ENCODE data around the gene PARL.

PARL gene

DNA sequence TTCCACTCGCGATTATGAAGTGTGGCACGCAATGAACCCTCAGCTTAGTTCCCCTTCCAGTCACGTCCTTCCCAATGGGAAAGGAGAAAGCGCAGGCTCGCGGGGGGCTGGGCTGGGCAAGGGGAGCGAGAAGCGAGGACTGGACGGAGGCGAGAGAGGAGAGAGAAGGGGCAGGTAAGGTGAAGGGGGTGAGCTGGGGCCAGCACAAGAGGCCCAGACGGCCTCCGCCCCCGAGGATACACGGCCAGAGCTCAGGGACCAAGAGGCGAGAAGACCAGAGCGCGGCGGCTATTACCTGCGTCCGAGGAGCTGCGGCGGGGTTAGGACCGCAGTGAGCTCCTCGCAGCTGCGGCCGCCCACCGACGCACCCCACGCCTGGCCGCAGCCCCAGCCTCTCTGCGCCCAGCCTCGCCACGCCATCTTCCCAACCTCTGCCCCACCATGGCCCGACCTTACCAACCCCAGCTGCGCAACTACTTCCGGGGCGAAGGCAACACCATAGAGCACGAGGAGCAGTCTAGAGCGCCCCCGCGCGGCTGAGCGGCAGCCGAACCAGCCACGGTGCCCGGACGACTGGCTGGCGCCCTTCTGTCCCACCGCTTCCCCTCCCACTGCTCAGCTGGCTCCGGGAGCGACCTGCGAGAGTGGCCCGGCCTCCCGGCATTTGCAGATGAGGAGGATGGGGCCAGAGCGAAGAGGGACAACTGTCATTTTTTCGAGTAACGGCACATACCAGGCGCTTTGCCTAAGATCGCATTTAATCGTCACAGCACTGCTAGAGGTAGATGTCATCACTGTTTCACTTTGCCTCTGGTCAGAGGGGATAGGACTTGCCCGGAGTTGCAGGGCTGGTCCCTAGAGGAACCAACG is at the start of gene PARL:
PARL (minus strand) TSS at position 454 of the 870 bp plus-strand sequence; CDS start at position 420, 34 bp downstream.
- H3K9ac ChIP-seq (ENCODE audit: low read length): peak within 1 kb of the TSS; percentile 82
- H3K9me3 ChIP-seq (ENCODE audit: control insufficient read depth, low read length): no peaks in the 10 kb centered on the region
- peaks cover 11% of the 10 kb centered on the region for H3K4me1 ChIP-seq (ENCODE audit: control insufficient read depth, insufficient read depth, low read length)
- peak within 1 kb of the TSS; percentile 89 for H3K4me3 ChIP-seq (ENCODE audit: low read length)
- no peaks in the 10 kb centered on the region for H3K36me3 ChIP-seq (ENCODE audit: control insufficient read depth, insufficient read depth, low read length)
- no peaks in the 10 kb centered on the region for H3K27me3 ChIP-seq (ENCODE audit: control insufficient read depth, insufficient read depth, low read length)

GRCh38 chr3:183933160-183933559 is 48.5 kb upstream of the PARL start:
- Histone ChIP-seq H3K27me3 (ENCODE audit: control insufficient read depth, insufficient read depth, low read length) (no peaks in the 10 kb centered on the region), H3K4me1 (ENCODE audit: control insufficient read depth, insufficient read depth, low read length) (peaks cover 37% of the 10 kb centered on the region), H3K9me3 (ENCODE audit: control insufficient read depth, low read length) (no peaks in the 10 kb centered on the region), H3K9ac (ENCODE audit: low read length) (no peak overlapping the region), H3K36me3 (ENCODE audit: control insufficient read depth, insufficient read depth, low read length) (peaks cover 14% of the 10 kb centered on the region), H3K4me3 (ENCODE audit: low read length) (no peak overlapping the region)

- peaks cover 8% of the 10 kb centered on the region for H3K36me3 ChIP-seq (ENCODE audit: control insufficient read depth, insufficient read depth, low read length)
Measured at GRCh38 chr3:183931881-183932280, 47.2 kb upstream of the PARL start.

GRCh38 chr3:183930086-183930485 is 45.4 kb upstream of the PARL start:
- H3K9ac ChIP-seq (ENCODE audit: low read length): peak overlapping the region; percentile 16
- peaks cover 43% of the 10 kb centered on the region for H3K4me1 ChIP-seq (ENCODE audit: control insufficient read depth, insufficient read depth, low read length)
- no peak overlapping the region for H3K4me3 ChIP-seq (ENCODE audit: low read length)
- peaks cover 4% of the 10 kb centered on the region for H3K36me3 ChIP-seq (ENCODE audit: control insufficient read depth, insufficient read depth, low read length)
- H3K9me3 ChIP-seq (ENCODE audit: control insufficient read depth, low read length): no peaks in the 10 kb centered on the region
- no peaks in the 10 kb centered on the region for H3K27me3 ChIP-seq (ENCODE audit: control insufficient read depth, insufficient read depth, low read length)

More at GRCh38 chr3:183931881-183932280, 47.2 kb upstream of the PARL start:
- no peaks in the 10 kb centered on the region for H3K27me3 ChIP-seq (ENCODE audit: control insufficient read depth, insufficient read depth, low read length)
- no peaks in the 10 kb centered on the region for H3K9me3 ChIP-seq (ENCODE audit: control insufficient read depth, low read length)
- H3K4me1 ChIP-seq (ENCODE audit: control insufficient read depth, insufficient read depth, low read length): peaks cover 37% of the 10 kb centered on the region
- no peak overlapping the region for H3K4me3 ChIP-seq (ENCODE audit: low read length)
- no peak overlapping the region for H3K9ac ChIP-seq (ENCODE audit: low read length)

DNA sequence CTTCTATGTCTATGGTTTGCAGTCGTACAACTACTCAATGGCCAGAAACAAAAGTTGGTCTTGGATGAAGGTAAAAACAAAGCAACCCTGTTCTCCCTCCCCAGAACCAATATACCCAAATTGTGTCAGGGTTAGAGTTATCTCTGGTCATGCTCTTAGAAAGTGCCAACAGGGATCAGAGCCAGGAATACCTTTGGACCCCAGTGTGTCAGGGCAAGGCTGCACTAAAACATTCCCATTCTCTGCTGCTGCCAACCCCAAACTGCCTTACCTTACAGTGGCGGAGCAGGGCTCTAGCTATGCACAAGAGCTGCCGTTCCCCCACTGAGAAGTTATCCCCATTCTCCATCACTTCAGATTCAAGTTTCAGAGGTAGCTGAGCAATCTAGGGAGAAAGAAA is 42.4 kb upstream of the PARL start:
- Histone ChIP-seq H3K36me3 (ENCODE audit: control insufficient read depth, insufficient read depth, low read length) (peaks cover 4% of the 10 kb centered on the region), H3K4me3 (ENCODE audit: low read length) (no peak overlapping the region), H3K9ac (ENCODE audit: low read length) (no peak overlapping the region), H3K4me1 (ENCODE audit: control insufficient read depth, insufficient read depth, low read length) (peaks cover 42% of the 10 kb centered on the region), H3K27me3 (ENCODE audit: control insufficient read depth, insufficient read depth, low read length) (no peaks in the 10 kb centered on the region), H3K9me3 (ENCODE audit: control insufficient read depth, low read length) (no peaks in the 10 kb centered on the region)

GRCh38 chr3:183924956-183925355 is 40.3 kb upstream of the PARL start:
- no peaks in the 10 kb centered on the region for H3K9me3 ChIP-seq (ENCODE audit: control insufficient read depth, low read length)
- peak overlapping the region; percentile 72 for H3K9ac ChIP-seq (ENCODE audit: low read length)
- H3K27me3 ChIP-seq (ENCODE audit: control insufficient read depth, insufficient read depth, low read length): no peaks in the 10 kb centered on the region
- peaks cover 12% of the 10 kb centered on the region for H3K36me3 ChIP-seq (ENCODE audit: control insufficient read depth, insufficient read depth, low read length)
- H3K4me1 ChIP-seq (ENCODE audit: control insufficient read depth, insufficient read depth, low read length): peaks cover 33% of the 10 kb centered on the region
- H3K4me3 ChIP-seq (ENCODE audit: low read length): no peak overlapping the region

DNA sequence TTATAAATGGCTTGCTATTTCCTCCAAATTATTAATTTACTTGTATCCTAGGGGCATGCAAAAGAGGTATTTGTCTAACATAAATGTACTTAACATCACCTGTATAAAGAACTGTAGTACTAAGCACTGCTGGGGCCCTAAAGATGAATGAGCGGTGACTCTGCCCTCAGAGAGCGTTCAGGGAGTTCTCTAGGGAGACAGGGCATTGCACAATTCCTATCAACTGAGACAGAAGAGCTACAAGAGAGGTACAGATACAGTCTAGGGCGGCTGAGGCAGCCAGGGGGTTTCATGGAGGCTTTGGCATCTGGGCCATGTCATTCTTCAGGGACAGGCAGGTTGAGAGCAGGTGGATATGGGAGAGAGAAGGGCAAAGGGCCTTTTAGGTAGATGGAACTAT is 39.9 kb upstream of the PARL start:
- peak overlapping the region; percentile 72 for H3K9ac ChIP-seq (ENCODE audit: low read length)
- no peaks in the 10 kb centered on the region for H3K27me3 ChIP-seq (ENCODE audit: control insufficient read depth, insufficient read depth, low read length)
- peaks cover 12% of the 10 kb centered on the region for H3K36me3 ChIP-seq (ENCODE audit: control insufficient read depth, insufficient read depth, low read length)
- no peak overlapping the region for H3K4me3 ChIP-seq (ENCODE audit: low read length)
- no peaks in the 10 kb centered on the region for H3K9me3 ChIP-seq (ENCODE audit: control insufficient read depth, low read length)
- H3K4me1 ChIP-seq (ENCODE audit: control insufficient read depth, insufficient read depth, low read length): peaks cover 29% of the 10 kb centered on the region

- Histone ChIP-seq H3K9ac (ENCODE audit: low read length) (no peak overlapping the region), H3K4me3 (ENCODE audit: low read length) (no peak overlapping the region), H3K27me3 (ENCODE audit: control insufficient read depth, insufficient read depth, low read length) (no peaks in the 10 kb centered on the region), H3K9me3 (ENCODE audit: control insufficient read depth, low read length) (no peaks in the 10 kb centered on the region), H3K36me3 (ENCODE audit: control insufficient read depth, insufficient read depth, low read length) (peaks cover 8% of the 10 kb centered on the region), H3K4me1 (ENCODE audit: control insufficient read depth, insufficient read depth, low read length) (peaks cover 25% of the 10 kb centered on the region)
Measured at GRCh38 chr3:183922421-183922820, 37.7 kb upstream of the PARL start.

DNA sequence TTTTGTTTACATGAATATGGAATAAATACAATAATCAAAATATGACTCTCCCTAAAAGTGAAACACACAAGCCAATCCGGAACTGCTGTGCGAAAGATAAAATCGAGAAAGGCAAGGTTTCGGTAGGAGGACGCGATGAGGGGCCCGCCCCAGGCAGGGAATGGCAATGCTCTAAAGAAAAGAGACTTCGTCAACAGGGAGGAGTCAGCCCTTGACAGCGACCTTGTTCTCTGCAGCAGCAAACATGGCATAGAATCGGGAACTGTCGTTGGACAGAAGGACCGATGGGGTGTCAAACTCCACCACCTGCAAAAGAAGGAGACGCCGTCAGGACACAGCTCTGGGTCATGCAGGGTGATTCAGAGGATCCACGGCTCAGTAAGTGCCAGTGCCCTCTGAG is 36.4 kb upstream of the PARL start:
- Histone ChIP-seq H3K4me3 (ENCODE audit: low read length) (no peak overlapping the region), H3K9ac (ENCODE audit: low read length) (no peak overlapping the region), H3K27me3 (ENCODE audit: control insufficient read depth, insufficient read depth, low read length) (no peaks in the 10 kb centered on the region), H3K9me3 (ENCODE audit: control insufficient read depth, low read length) (no peaks in the 10 kb centered on the region), H3K4me1 (ENCODE audit: control insufficient read depth, insufficient read depth, low read length) (peaks cover 36% of the 10 kb centered on the region), H3K36me3 (ENCODE audit: control insufficient read depth, insufficient read depth, low read length) (peaks cover 8% of the 10 kb centered on the region)

DNA sequence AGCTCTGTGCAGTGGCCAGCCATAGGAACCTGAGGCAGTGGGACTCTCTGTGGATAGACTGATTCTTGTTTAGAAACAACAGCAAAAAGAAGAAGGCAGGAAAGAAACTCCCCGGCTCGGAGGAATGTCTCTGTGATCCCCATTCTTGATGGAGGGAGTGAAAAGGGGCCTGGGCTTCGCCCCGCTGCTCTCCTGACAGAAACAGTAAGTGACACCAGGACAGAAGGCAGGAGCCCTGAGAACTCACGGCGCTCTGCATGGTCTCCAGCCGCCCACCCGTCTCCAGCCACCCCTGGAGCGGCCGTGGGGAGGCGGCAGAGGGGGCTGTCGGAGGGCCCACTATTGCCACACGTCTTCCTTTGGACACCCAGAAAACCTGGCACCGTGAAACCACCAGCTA is 35.7 kb upstream of the PARL start:
- H3K36me3 ChIP-seq (ENCODE audit: control insufficient read depth, insufficient read depth, low read length): peaks cover 8% of the 10 kb centered on the region
- peaks cover 38% of the 10 kb centered on the region for H3K4me1 ChIP-seq (ENCODE audit: control insufficient read depth, insufficient read depth, low read length)
- H3K9me3 ChIP-seq (ENCODE audit: control insufficient read depth, low read length): no peaks in the 10 kb centered on the region
- H3K27me3 ChIP-seq (ENCODE audit: control insufficient read depth, insufficient read depth, low read length): no peaks in the 10 kb centered on the region
- H3K9ac ChIP-seq (ENCODE audit: low read length): no peak overlapping the region
- H3K4me3 ChIP-seq (ENCODE audit: low read length): no peak overlapping the region

- peaks cover 41% of the 10 kb centered on the region for H3K4me1 ChIP-seq (ENCODE audit: control insufficient read depth, insufficient read depth, low read length)
- peaks cover 8% of the 10 kb centered on the region for H3K36me3 ChIP-seq (ENCODE audit: control insufficient read depth, insufficient read depth, low read length)
- no peak overlapping the region for H3K4me3 ChIP-seq (ENCODE audit: low read length)
- H3K9ac ChIP-seq (ENCODE audit: low read length): no peak overlapping the region
- H3K27me3 ChIP-seq (ENCODE audit: control insufficient read depth, insufficient read depth, low read length): no peaks in the 10 kb centered on the region
- no peaks in the 10 kb centered on the region for H3K9me3 ChIP-seq (ENCODE audit: control insufficient read depth, low read length)
Measured at GRCh38 chr3:183918178-183918577, 33.5 kb upstream of the PARL start.

GRCh38 chr3:183917776-183918175 is 33.1 kb upstream of the PARL start:
- H3K27me3 ChIP-seq (ENCODE audit: control insufficient read depth, insufficient read depth, low read length): no peaks in the 10 kb centered on the region

More at GRCh38 chr3:183917776-183918175, 33.1 kb upstream of the PARL start:
- H3K36me3 ChIP-seq (ENCODE audit: control insufficient read depth, insufficient read depth, low read length): peaks cover 8% of the 10 kb centered on the region
- no peak overlapping the region for H3K9ac ChIP-seq (ENCODE audit: low read length)
- H3K9me3 ChIP-seq (ENCODE audit: control insufficient read depth, low read length): no peaks in the 10 kb centered on the region
- no peak overlapping the region for H3K4me3 ChIP-seq (ENCODE audit: low read length)
- peaks cover 44% of the 10 kb centered on the region for H3K4me1 ChIP-seq (ENCODE audit: control insufficient read depth, insufficient read depth, low read length)

Measured in mucosa of stomach (tissue), 1 donor.